Liver (tissue), 9 donors: Measurements from ENCODE around the gene MS4A7. TPM values are rescaled to one million over a fixed set of nuclear protein-coding genes. Genes with fewer than 3 reads are reported as not detected.

Experiments used
- DNase-seq: peaks from one replicate; pipeline ENCODE4 v3.0.0-alpha.2; 2017; ENCODE audit warnings: low spot score
- H3K27ac ChIP-seq, 2 donors: one replicate each; pipeline ENCODE4 v1.7.0; 2013; ENCODE audit warnings: inconsistent platforms in 2 of 2, low read length in 2 of 2, control low read depth in 1 of 2, low read depth in 1 of 2, mild to moderate bottlenecking in 1 of 2
- H3K27me3 ChIP-seq, 4 donors: one replicate each; pipeline versions ENCODE4 v1.6.1 to v1.7.0; 2013; ENCODE audit warnings: low read length in 3 of 4, inconsistent platforms in 1 of 4, mild to moderate bottlenecking in 1 of 4, moderate library complexity in 1 of 4; ENCODE audit not compliant: control insufficient read depth in 4 of 4, insufficient read depth in 4 of 4
- H3K36me3 ChIP-seq, 4 donors: one replicate each; pipeline versions ENCODE4 v1.6.1 to v1.7.0; 2013; ENCODE audit warnings: low read length in 3 of 4, mild to moderate bottlenecking in 3 of 4, low read depth in 1 of 4, moderate library complexity in 1 of 4; ENCODE audit not compliant: control insufficient read depth in 4 of 4, insufficient read depth in 3 of 4
- H3K4me1 ChIP-seq, 4 donors: one replicate each; pipeline versions ENCODE4 v1.6.1 to v1.7.0; 2013; ENCODE audit warnings: low read length in 3 of 4, mild to moderate bottlenecking in 3 of 4, moderate library complexity in 1 of 4; ENCODE audit not compliant: control insufficient read depth in 4 of 4, insufficient read depth in 4 of 4
- H3K4me3 ChIP-seq, 3 donors: one replicate each; pipeline versions ENCODE4 v1.6.1 to v1.7.0; 2013; ENCODE audit warnings: low read length in 3 of 3, control low read depth in 1 of 3, low read depth in 1 of 3, mild to moderate bottlenecking in 1 of 3
- H3K9ac ChIP-seq, 2 donors: one replicate each; pipeline ENCODE4 v1.7.0; 2013; ENCODE audit warnings: low read length in 2 of 2, mild to moderate bottlenecking in 2 of 2, moderate library complexity in 2 of 2, control low read depth in 1 of 2, low read depth in 1 of 2
- H3K9me3 ChIP-seq, 4 donors: one replicate each; pipeline versions ENCODE4 v1.6.1 to v1.7.0; 2013; ENCODE audit warnings: low read length in 3 of 4; ENCODE audit not compliant: control insufficient read depth in 4 of 4
- FOXA1 ChIP-seq: IDR thresholded peaks from 2 replicates; pipeline ENCODE4 v1.6.1; 2016; ENCODE audit warnings: antibody characterized with exemption
- FOXA2 ChIP-seq: IDR thresholded peaks from 2 replicates; pipeline ENCODE4 v1.6.1; 2016; ENCODE audit warnings: antibody characterized with exemption
- GABPA ChIP-seq, 2 donors: IDR thresholded peaks in 1 of 2; conservative IDR thresholded peaks in 1 of 2; 2 replicates each; pipeline ENCODE4 v1.6.1; 2016; ENCODE audit warnings: antibody characterized with exemption in 2 of 2, mild to moderate bottlenecking in 1 of 2, moderate library complexity in 1 of 2
- HNF4G ChIP-seq: IDR thresholded peaks from 2 replicates; pipeline ENCODE4 v1.6.1; 2016; ENCODE audit warnings: antibody characterized with exemption
- RAD21 ChIP-seq, 2 donors: IDR thresholded peaks; 2 replicates each; pipeline ENCODE4 v1.6.1; 2016; ENCODE audit warnings: antibody characterized with exemption in 2 of 2, mild to moderate bottlenecking in 2 of 2
- RXRA ChIP-seq, 2 donors: IDR thresholded peaks; 2 replicates each; pipeline ENCODE4 v1.6.1; 2017 to 2018; ENCODE audit warnings: antibody characterized with exemption in 2 of 2, mild to moderate bottlenecking in 1 of 2
- SP1 ChIP-seq: IDR thresholded peaks from 2 replicates; pipeline ENCODE4 v1.6.1; 2018; ENCODE audit warnings: antibody characterized with exemption, mild to moderate bottlenecking
- TAF1 ChIP-seq: conservative IDR thresholded peaks from 2 replicates; pipeline ENCODE4 v1.6.1; 2016; ENCODE audit warnings: antibody characterized with exemption, mild to moderate bottlenecking
- WGBS: extraction: QIAGEN DNeasy Blood & Tissue Kit; methylation state at CpG from one replicate; pipeline ENCODE4 v1.1.7; 2013; 5-methylcytosine and 5-hydroxymethylcytosine counted together
- polyA plus RNA-seq, 2 donors: library from polyadenylated mRNA; stranded (reverse) in 1 of 2; unstranded in 1 of 2; fragments of 200-250 nt in 1 of 2; fragments of >200 nt in 1 of 2; fragmentation: Nextera tagmentation in 1 of 2; extraction: Ambion mirVana in 1 of 2; gene quantifications; one replicate each; pipeline versions ENCODE4 v1.2.1 to v1.2.3, GENCODE V29; 2013 to 2015
- total RNA-seq, 2 donors: library from RNA; depleted of rRNA; stranded (reverse); fragments of >200 nt; gene quantifications; one replicate each; pipeline ENCODE4 v1.2.3, GENCODE V29; 2014
- TF ChIP-seq, protein P1 (sequence below): IDR thresholded peaks from 2 replicates; pipeline ENCODE4 v1.6.1; 2016; ENCODE audit warnings: antibody characterized with exemption
- TF ChIP-seq, protein P2 (sequence below): fragments of 150-350 bp; IDR thresholded peaks from 2 replicates; pipeline ENCODE4 v1.5.1; 2017; ENCODE audit warnings: improper control_type of control experiment, low read depth, low read length; ENCODE audit not compliant: missing input control
- TF ChIP-seq, protein P3 (sequence below): IDR thresholded peaks from 2 replicates; pipeline ENCODE4 v1.6.1; 2016; ENCODE audit warnings: antibody characterized with exemption, mild to moderate bottlenecking
- TF ChIP-seq, protein P4 (sequence below): IDR thresholded peaks from 2 replicates; pipeline ENCODE4 v1.6.1; 2016; ENCODE audit warnings: antibody characterized with exemption
- donor health status: healthy.
- donor health status: healthy.
- donor health status: healthy.
- donor health status: healthy.
- donor health status: healthy.

MS4A7 gene
- total and polyA plus RNA-seq, 4 donors, result 16.3 to 50.0 (median 28.5) TPM

DNA sequence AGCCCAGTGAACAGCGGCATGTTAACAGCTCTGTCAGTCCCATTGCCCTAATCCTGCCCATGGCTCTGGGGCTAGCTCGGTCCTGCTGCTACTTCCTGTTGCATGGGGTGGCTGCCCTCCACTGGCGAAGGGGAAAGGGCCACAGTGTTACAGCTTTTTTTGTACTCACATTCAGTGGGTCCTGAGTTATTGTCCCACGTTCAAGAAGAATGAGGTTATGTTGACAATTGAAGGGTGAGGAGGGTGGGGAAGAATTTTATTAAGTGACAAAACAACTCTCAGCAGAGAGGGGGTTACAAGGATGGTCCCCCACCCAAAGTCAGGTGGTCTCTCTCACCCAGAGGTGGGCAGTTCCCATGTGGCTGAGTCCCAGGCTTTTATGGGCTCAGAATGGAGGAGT lies 17.7 kb upstream of the MS4A7 start:
- Histone ChIP-seq H3K9me3 (peaks cover 5 to 13% (median 9%) of the 10 kb centered on the region in 4 donors), H3K36me3 (no peaks in the 10 kb centered on the region), H3K4me1 (no peaks in the 10 kb centered on the region), H3K4me3 (no peak overlapping the region), H3K27ac (no peak overlapping the region), H3K27me3 (peaks cover 0 to 6% (median 0%) of the 10 kb centered on the region in 4 donors), H3K9ac (no peak overlapping the region)
- TF ChIP-seq FOXA1, result no peak
- TF ChIP-seq, protein P1, sequence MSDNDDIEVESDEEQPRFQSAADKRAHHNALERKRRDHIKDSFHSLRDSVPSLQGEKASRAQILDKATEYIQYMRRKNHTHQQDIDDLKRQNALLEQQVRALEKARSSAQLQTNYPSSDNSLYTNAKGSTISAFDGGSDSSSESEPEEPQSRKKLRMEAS, result no peak
- TF ChIP-seq, protein P2, sequence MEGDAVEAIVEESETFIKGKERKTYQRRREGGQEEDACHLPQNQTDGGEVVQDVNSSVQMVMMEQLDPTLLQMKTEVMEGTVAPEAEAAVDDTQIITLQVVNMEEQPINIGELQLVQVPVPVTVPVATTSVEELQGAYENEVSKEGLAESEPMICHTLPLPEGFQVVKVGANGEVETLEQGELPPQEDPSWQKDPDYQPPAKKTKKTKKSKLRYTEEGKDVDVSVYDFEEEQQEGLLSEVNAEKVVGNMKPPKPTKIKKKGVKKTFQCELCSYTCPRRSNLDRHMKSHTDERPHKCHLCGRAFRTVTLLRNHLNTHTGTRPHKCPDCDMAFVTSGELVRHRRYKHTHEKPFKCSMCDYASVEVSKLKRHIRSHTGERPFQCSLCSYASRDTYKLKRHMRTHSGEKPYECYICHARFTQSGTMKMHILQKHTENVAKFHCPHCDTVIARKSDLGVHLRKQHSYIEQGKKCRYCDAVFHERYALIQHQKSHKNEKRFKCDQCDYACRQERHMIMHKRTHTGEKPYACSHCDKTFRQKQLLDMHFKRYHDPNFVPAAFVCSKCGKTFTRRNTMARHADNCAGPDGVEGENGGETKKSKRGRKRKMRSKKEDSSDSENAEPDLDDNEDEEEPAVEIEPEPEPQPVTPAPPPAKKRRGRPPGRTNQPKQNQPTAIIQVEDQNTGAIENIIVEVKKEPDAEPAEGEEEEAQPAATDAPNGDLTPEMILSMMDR, result no peak
- TF ChIP-seq HNF4G, result no peak
- TF ChIP-seq, protein P3, sequence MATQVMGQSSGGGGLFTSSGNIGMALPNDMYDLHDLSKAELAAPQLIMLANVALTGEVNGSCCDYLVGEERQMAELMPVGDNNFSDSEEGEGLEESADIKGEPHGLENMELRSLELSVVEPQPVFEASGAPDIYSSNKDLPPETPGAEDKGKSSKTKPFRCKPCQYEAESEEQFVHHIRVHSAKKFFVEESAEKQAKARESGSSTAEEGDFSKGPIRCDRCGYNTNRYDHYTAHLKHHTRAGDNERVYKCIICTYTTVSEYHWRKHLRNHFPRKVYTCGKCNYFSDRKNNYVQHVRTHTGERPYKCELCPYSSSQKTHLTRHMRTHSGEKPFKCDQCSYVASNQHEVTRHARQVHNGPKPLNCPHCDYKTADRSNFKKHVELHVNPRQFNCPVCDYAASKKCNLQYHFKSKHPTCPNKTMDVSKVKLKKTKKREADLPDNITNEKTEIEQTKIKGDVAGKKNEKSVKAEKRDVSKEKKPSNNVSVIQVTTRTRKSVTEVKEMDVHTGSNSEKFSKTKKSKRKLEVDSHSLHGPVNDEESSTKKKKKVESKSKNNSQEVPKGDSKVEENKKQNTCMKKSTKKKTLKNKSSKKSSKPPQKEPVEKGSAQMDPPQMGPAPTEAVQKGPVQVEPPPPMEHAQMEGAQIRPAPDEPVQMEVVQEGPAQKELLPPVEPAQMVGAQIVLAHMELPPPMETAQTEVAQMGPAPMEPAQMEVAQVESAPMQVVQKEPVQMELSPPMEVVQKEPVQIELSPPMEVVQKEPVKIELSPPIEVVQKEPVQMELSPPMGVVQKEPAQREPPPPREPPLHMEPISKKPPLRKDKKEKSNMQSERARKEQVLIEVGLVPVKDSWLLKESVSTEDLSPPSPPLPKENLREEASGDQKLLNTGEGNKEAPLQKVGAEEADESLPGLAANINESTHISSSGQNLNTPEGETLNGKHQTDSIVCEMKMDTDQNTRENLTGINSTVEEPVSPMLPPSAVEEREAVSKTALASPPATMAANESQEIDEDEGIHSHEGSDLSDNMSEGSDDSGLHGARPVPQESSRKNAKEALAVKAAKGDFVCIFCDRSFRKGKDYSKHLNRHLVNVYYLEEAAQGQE, result no peak
- TF ChIP-seq RXRA (IDR thresholded peaks at IDR 0.05), result no peak
- TF ChIP-seq RAD21 (IDR thresholded peaks at IDR 0.05), result no peak
- TF ChIP-seq TAF1, result no peak
- TF ChIP-seq SP1, result no peak
- TF ChIP-seq, protein P4, sequence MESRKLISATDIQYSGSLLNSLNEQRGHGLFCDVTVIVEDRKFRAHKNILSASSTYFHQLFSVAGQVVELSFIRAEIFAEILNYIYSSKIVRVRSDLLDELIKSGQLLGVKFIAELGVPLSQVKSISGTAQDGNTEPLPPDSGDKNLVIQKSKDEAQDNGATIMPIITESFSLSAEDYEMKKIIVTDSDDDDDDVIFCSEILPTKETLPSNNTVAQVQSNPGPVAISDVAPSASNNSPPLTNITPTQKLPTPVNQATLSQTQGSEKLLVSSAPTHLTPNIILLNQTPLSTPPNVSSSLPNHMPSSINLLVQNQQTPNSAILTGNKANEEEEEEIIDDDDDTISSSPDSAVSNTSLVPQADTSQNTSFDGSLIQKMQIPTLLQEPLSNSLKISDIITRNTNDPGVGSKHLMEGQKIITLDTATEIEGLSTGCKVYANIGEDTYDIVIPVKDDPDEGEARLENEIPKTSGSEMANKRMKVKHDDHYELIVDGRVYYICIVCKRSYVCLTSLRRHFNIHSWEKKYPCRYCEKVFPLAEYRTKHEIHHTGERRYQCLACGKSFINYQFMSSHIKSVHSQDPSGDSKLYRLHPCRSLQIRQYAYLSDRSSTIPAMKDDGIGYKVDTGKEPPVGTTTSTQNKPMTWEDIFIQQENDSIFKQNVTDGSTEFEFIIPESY, result no peak
- WGBS, result 74% methylated on average over 4 of the region's 4 CpGs
- no peak for DNase-seq

DNA sequence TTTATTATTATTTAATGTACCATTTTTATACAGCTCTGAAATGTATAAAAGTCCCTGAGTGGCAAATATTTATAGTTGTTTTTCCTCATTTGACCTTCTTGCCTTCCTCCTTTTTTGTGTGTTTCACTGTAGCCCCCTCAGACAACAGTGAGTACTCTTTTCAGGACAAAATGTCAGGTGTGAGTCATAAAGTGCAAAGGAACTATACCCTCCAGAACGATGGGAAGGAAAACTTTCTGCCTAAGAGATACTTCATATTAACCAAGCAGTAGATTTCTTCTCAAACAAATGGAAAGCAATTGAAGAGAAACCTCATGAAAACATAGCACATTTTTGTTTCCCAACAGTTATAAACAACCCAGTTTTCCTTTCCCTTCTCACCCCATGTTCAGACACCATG lies 16.1 kb upstream of the MS4A7 start:
- peaks cover 5 to 13% (median 9%) of the 10 kb centered on the region in 4 donors for H3K9me3 ChIP-seq
- no peak for DNase-seq
- no peak overlapping the region for H3K9ac ChIP-seq
- no peaks in the 10 kb centered on the region for H3K4me1 ChIP-seq
- H3K36me3 ChIP-seq, result no peaks in the 10 kb centered on the region
- H3K4me3 ChIP-seq, result no peak overlapping the region
- TF ChIP-seq FOXA2 (no peak), TAF1 (no peak), GABPA (IDR thresholded peaks at IDR 0.05 in 1 of 2, conservative IDR thresholded peaks at IDR 0.05 in 1 of 2) (no peak)
- TF ChIP-seq, protein P4, result no peak
- no peak overlapping the region for H3K27ac ChIP-seq
- WGBS, result 34% methylated on average over 1 of the region's 1 CpG
- peaks cover 0 to 6% (median 0%) of the 10 kb centered on the region in 4 donors for H3K27me3 ChIP-seq
